ENCODE data around the gene CDKN2B-AS1. TPM values are rescaled to one million over a fixed set of nuclear protein-coding genes. Genes with fewer than 3 reads are reported as not detected.
A peak's percentile ranks its signal among the peaks of the same experiment; 100 is the strongest.
"Not testable (repeated sequence)": the region's sequence is repeated elsewhere in the genome, so short reads cannot be mapped to it uniquely, and the experiment has no call there.

The CDKN2B-AS1 gene
- total RNA-seq: 1.3 and 1.4 TPM in 2 replicates

- peak within 1 kb of the TSS; percentile 97 for H3K27ac Mint-ChIP-seq
- H3K9me3 Mint-ChIP-seq: no peaks in the 10 kb centered on the region
- H3K27me3 Mint-ChIP-seq: peaks cover 2% of the 10 kb centered on the region
- POLR2A ChIA-PET: interaction anchor here (1.0 to 3.1 kb wide), 7 partner anchors 12 to 247 kb away, joined by 4 to 18 read pairs (median 6); partner anchors contain the start of genes CDKN2B and MTAP
- peak within 1 kb of the TSS; percentile 98 for H3K4me3 Mint-ChIP-seq
- no peak for TF ChIP-seq CTCF (IDR thresholded peaks at IDR 0.05)
- intact Hi-C loops (cut with micrococcal nuclease): loop anchor here (1.0 to 5.0 kb wide), 10 partner anchors 9 to 1372 kb away; partner anchors contain the start of genes KLHL9 and MLLT3
- ATAC-seq (ENCODE audit: low read depth) (peak; percentile 35), DNase-seq (peak; percentile 61)
- CTCF ChIA-PET: interaction anchor here (1.0 to 4.2 kb wide), 5 partner anchors 14 to 244 kb away, joined by 4 to 21 read pairs (median 10); partner anchors contain the start of gene CDKN2B
- H3K36me3 Mint-ChIP-seq (ENCODE audit: low read depth): peaks cover 6% of the 10 kb centered on the region
- peaks cover 25% of the 10 kb centered on the region for H3K4me1 Mint-ChIP-seq
Observed at GRCh38 chr9:21994556-21995005, at the start of gene CDKN2B-AS1. Gene CDKN2B-AS1 (plus strand): TSS chr9:21994791.

GRCh38 chr9:21945606-21946005 is 49.0 kb upstream of the CDKN2B-AS1 start:
- no peaks in the 10 kb centered on the region for H3K9me3 Mint-ChIP-seq
- no peaks in the 10 kb centered on the region for H3K36me3 Mint-ChIP-seq (ENCODE audit: low read depth)
- H3K4me1 Mint-ChIP-seq: no peaks in the 10 kb centered on the region
- H3K27me3 Mint-ChIP-seq: peaks cover 26% of the 10 kb centered on the region
- CTCF ChIA-PET: no interaction called here
- DNase-seq (no peak), ATAC-seq (ENCODE audit: low read depth) (no peak)
- intact Hi-C loops (cut with micrococcal nuclease): no loop called here
- POLR2A ChIA-PET: no interaction called here
- no peak overlapping the region for H3K27ac Mint-ChIP-seq
- H3K4me3 Mint-ChIP-seq: no peak overlapping the region
- no peak for TF ChIP-seq CTCF (IDR thresholded peaks at IDR 0.05)

- H3K27ac Mint-ChIP-seq: no peak overlapping the region
- POLR2A ChIA-PET: no interaction called here
- no peak for ATAC-seq (ENCODE audit: low read depth)
Observed at GRCh38 chr9:21958833-21959232, 35.8 kb upstream of the CDKN2B-AS1 start.

GRCh38 chr9:21959268-21959667 is 35.3 kb upstream of the CDKN2B-AS1 start:
- intact Hi-C loops (cut with micrococcal nuclease): not testable (repeated sequence)

More at GRCh38 chr9:21958833-21959232, 35.8 kb upstream of the CDKN2B-AS1 start:
- Mint-ChIP-seq H3K4me3 (no peak overlapping the region), H3K4me1 (no peaks in the 10 kb centered on the region), H3K9me3 (peaks cover 5% of the 10 kb centered on the region), H3K27me3 (peaks cover 29% of the 10 kb centered on the region), H3K36me3 (ENCODE audit: low read depth) (no peaks in the 10 kb centered on the region)
- TF ChIP-seq CTCF (IDR thresholded peaks at IDR 0.05): no peak
- CTCF ChIA-PET: no interaction called here
- intact Hi-C loops (cut with micrococcal nuclease): no loop called here
- DNase-seq: no peak

GRCh38 chr9:21961569-21961968 is 33.0 kb upstream of the CDKN2B-AS1 start:
- POLR2A ChIA-PET: no interaction called here
- Mint-ChIP-seq H3K4me3 (no peak overlapping the region), H3K36me3 (ENCODE audit: low read depth) (no peaks in the 10 kb centered on the region), H3K9me3 (peaks cover 5% of the 10 kb centered on the region), H3K27me3 (peaks cover 51% of the 10 kb centered on the region), H3K4me1 (peaks cover 17% of the 10 kb centered on the region), H3K27ac (no peak overlapping the region)
- intact Hi-C loops (cut with micrococcal nuclease): no loop called here
- CTCF ChIA-PET: no interaction called here
- DNase-seq: no peak
- ATAC-seq (ENCODE audit: low read depth): no peak
- no peak for TF ChIP-seq CTCF (IDR thresholded peaks at IDR 0.05)

More at GRCh38 chr9:21959268-21959667, 35.3 kb upstream of the CDKN2B-AS1 start:
- peaks cover 31% of the 10 kb centered on the region for H3K27me3 Mint-ChIP-seq
- H3K36me3 Mint-ChIP-seq (ENCODE audit: low read depth); H3K27ac Mint-ChIP-seq; H3K4me3 Mint-ChIP-seq; H3K9me3 Mint-ChIP-seq; H3K4me1 Mint-ChIP-seq; ATAC-seq (ENCODE audit: low read depth); POLR2A ChIA-PET; DNase-seq: not testable (repeated sequence)
- CTCF ChIA-PET: interaction anchor here (1.1 kb wide), 1 partner anchor 285 kb away, joined by 3 read pairs; no protein-coding TSS in a partner anchor

Data from activated B cell treated with CpG ODN at 0.5 μM for 24 hours (primary cell).